Smooth muscle cell (in vitro differentiated cells): ENCODE measurements around the gene MPRIP. TPM values are rescaled to one million over a fixed set of nuclear protein-coding genes. Genes with fewer than 3 reads are reported as not detected.

Experiments
- DNase-seq: peaks from one replicate; lab custom pipeline; 2025; ENCODE audit not compliant: unreplicated experiment; lab: John Stamatoyannopoulos, UW
- H2AFZ ChIP-seq: fragments of 200-600 bp; sonication (generic); 2 replicates; pipeline ENCODE4 v1.6.0; 2016; ENCODE audit warnings: antibody characterized with exemption, low read depth, mild to moderate bottlenecking
- H3F3A ChIP-seq: fragments of 200-600 bp; sonication (generic); 2 replicates; pipeline ENCODE4 v1.6.0; 2017; ENCODE audit warnings: antibody characterized with exemption, low read depth
- H3K27ac ChIP-seq: fragments of 200-600 bp; sonication (generic); 2 replicates; pipeline ENCODE4 v1.5.1; 2016; ENCODE audit warnings: low read depth, mild to moderate bottlenecking
- H3K27me3 ChIP-seq: fragments of 200-600 bp; sonication (generic); 2 replicates; pipeline ENCODE4 v1.6.1; 2016; ENCODE audit warnings: low read depth, mild to moderate bottlenecking
- H3K36me3 ChIP-seq: fragments of 200-600 bp; sonication (generic); 2 replicates; pipeline ENCODE4 v1.5.1; 2016; ENCODE audit warnings: low read depth
- H3K4me1 ChIP-seq: fragments of 200-600 bp; sonication (generic); 2 replicates; pipeline ENCODE4 v1.5.1; 2016; ENCODE audit warnings: low read depth
- H3K4me2 ChIP-seq: fragments of 200-600 bp; sonication (generic); 2 replicates; pipeline ENCODE4 v1.6.0; 2016; ENCODE audit warnings: mild to moderate bottlenecking
- H3K4me3 ChIP-seq: fragments of 200-600 bp; sonication (generic); 2 replicates; pipeline ENCODE4 v1.5.1; 2016; ENCODE audit warnings: mild to moderate bottlenecking
- H3K79me2 ChIP-seq: fragments of 200-600 bp; sonication (generic); 2 replicates; pipeline ENCODE4 v1.6.0; 2016; ENCODE audit warnings: low read depth, mild to moderate bottlenecking
- H3K9ac ChIP-seq: fragments of 200-600 bp; sonication (generic); 2 replicates; pipeline ENCODE4 v1.6.0; 2016; ENCODE audit warnings: low read depth
- H3K9me3 ChIP-seq: fragments of 200-600 bp; sonication (generic); replicated peaks from 2 replicates; pipeline ENCODE4 v1.5.1; 2016; ENCODE audit warnings: low read depth
- H4K20me1 ChIP-seq: fragments of 200-600 bp; sonication (generic); 2 replicates; pipeline ENCODE4 v1.6.0; 2016; ENCODE audit warnings: low read depth
- WGBS: methylation state at CpG from one replicate; pipeline ENCODE4 v1.1.7; 2016; ENCODE audit warnings: low lambda C conversion rate; 5-methylcytosine and 5-hydroxymethylcytosine counted together
- polyA plus RNA-seq: library from polyadenylated mRNA; unstranded; fragments of >200 nt; fragmentation: Nextera tagmentation; extraction: Ambion mirVana; gene quantifications from 2 replicates; pipeline ENCODE4 v1.2.1, GENCODE V29; 2016
- total RNA-seq: library from RNA; depleted of rRNA; stranded (reverse); fragments of >200 nt; gene quantifications from 2 replicates; pipeline ENCODE4 v1.2.3, GENCODE V29; 2014
- TF ChIP-seq, protein P1 (sequence below): fragments of 200-600 bp; sonication (generic); IDR thresholded peaks from 2 replicates; pipeline ENCODE4 v1.5.1; 2017; ENCODE audit warnings: borderline replicate concordance, mild to moderate bottlenecking, antibody characterized with exemption; ENCODE audit not compliant: insufficient read depth, poor library complexity, severe bottlenecking

MPRIP gene
- total and polyA plus RNA-seq, 2 experiments from 2014 or later: 58.8 to 69.3 TPM

DNA sequence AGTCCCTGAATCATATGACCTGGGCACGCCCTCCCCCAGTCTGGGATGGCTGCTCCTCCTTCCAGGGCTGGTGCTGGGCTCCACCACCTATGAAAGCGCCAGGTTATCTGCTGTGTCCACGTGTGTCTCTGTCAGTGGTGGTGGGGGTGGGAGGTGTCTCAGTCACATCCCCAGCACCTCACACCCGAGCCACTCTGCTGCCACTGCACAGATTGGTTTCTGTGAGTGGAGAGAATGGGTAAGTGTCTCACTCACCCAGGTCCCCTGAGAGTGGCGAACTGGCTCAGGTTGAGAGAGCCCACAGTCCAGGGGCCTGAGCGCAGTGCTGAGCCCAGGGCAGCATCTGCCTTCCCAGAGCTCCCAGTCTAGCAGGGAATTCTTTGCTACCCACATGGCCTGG is 84.9 kb downstream of the MPRIP start:
- 94% methylated on average over 6 of the region's 6 CpGs for WGBS
- no peak overlapping the region for H3K4me2 ChIP-seq
- no peak overlapping the region for H3K9ac ChIP-seq
- no peak overlapping the region for H3K27ac ChIP-seq
- no peaks in the 10 kb centered on the region for H3F3A ChIP-seq
- H2AFZ ChIP-seq: no peak overlapping the region
- no peaks in the 10 kb centered on the region for H3K27me3 ChIP-seq
- H3K36me3 ChIP-seq: no peaks in the 10 kb centered on the region
- H3K4me3 ChIP-seq: no peak overlapping the region
- no peaks in the 10 kb centered on the region for H3K9me3 ChIP-seq
- H3K4me1 ChIP-seq: peaks cover 2% of the 10 kb centered on the region
- TF ChIP-seq, protein P1, sequence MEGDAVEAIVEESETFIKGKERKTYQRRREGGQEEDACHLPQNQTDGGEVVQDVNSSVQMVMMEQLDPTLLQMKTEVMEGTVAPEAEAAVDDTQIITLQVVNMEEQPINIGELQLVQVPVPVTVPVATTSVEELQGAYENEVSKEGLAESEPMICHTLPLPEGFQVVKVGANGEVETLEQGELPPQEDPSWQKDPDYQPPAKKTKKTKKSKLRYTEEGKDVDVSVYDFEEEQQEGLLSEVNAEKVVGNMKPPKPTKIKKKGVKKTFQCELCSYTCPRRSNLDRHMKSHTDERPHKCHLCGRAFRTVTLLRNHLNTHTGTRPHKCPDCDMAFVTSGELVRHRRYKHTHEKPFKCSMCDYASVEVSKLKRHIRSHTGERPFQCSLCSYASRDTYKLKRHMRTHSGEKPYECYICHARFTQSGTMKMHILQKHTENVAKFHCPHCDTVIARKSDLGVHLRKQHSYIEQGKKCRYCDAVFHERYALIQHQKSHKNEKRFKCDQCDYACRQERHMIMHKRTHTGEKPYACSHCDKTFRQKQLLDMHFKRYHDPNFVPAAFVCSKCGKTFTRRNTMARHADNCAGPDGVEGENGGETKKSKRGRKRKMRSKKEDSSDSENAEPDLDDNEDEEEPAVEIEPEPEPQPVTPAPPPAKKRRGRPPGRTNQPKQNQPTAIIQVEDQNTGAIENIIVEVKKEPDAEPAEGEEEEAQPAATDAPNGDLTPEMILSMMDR: no peak
- peaks cover 99% of the 10 kb centered on the region for H4K20me1 ChIP-seq
- DNase-seq: no peak
- peaks cover 39% of the 10 kb centered on the region for H3K79me2 ChIP-seq

DNA sequence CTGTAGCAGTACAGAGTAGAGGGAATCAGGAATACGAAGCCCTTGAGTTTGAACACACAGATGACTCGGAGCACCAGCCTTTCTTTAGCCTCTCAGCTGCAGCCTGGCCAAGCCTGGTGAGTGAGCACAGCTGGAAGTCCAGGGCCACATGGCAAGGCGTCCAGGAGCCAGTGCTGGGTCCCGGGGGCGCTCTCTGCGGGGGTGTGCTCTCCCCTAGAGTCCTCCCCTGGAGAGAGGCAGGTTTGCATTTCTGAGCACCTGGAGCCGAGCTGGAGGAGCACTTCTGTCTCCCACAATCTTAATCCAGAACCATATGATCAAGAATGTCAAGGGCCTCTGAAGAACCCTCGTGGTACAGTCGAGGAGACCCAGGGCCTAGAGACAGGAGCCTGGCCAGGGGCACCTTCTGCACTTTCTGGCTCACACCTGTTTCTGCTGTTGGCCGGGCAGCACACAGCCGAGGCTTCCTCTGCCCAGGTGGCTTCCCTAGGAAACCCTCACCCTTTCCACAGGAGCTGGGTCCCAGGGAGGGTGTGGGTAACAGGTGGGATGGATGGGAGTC is 85.6 kb downstream of the MPRIP start:
- H3K4me2 ChIP-seq: no peak overlapping the region
- no peak overlapping the region for H3K4me3 ChIP-seq
- peaks cover 100% of the 10 kb centered on the region for H4K20me1 ChIP-seq
- H3F3A ChIP-seq: no peaks in the 10 kb centered on the region
- TF ChIP-seq, protein P1: no peak
- H3K36me3 ChIP-seq: no peaks in the 10 kb centered on the region
- no peak overlapping the region for H3K9ac ChIP-seq
- H2AFZ ChIP-seq: no peak overlapping the region
- 94% methylated on average over 11 of the region's 11 CpGs for WGBS
- H3K79me2 ChIP-seq: peaks cover 35% of the 10 kb centered on the region
- no peaks in the 10 kb centered on the region for H3K9me3 ChIP-seq
- no peak for DNase-seq
- peaks cover 7% of the 10 kb centered on the region for H3K4me1 ChIP-seq
- no peak overlapping the region for H3K27ac ChIP-seq
- H3K27me3 ChIP-seq: no peaks in the 10 kb centered on the region

GRCh38 chr17:17128476-17129075 is 86.3 kb downstream of the MPRIP start:
- H3K4me3 ChIP-seq: no peak overlapping the region
- TF ChIP-seq, protein P1: no peak
- no peaks in the 10 kb centered on the region for H3F3A ChIP-seq
- peaks cover 27% of the 10 kb centered on the region for H3K79me2 ChIP-seq
- H4K20me1 ChIP-seq: peaks cover 99% of the 10 kb centered on the region
- H3K36me3 ChIP-seq: no peaks in the 10 kb centered on the region
- no peak overlapping the region for H3K9ac ChIP-seq
- H3K27me3 ChIP-seq: no peaks in the 10 kb centered on the region
- peaks cover 7% of the 10 kb centered on the region for H3K4me1 ChIP-seq
- 95% methylated on average over 14 of the region's 14 CpGs for WGBS
- H3K4me2 ChIP-seq: no peak overlapping the region
- DNase-seq: no peak
- no peak overlapping the region for H3K27ac ChIP-seq
- H3K9me3 ChIP-seq: no peaks in the 10 kb centered on the region
- H2AFZ ChIP-seq: no peak overlapping the region

DNA sequence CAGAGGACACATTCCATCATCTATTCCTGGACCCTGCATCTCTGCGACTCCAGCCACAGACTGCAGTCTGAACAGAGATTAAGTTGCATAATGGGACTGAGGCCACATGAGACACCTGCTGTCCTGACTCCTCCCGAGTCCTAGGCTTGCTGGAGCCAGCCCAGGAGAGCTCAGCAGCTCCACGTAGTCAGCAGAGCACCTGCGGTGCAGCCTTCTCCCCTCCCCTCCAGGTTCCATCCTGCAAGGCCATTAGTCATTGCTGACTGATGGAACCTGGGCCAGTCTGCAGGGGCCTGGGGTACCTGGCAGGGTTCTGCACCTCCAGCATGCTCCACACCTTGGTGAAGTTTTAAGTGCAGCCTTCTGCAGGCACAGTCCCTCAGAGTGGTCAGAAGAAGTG is 87.2 kb downstream of the MPRIP start:
- no peak overlapping the region for H3K4me2 ChIP-seq
- DNase-seq: no peak
- no peak overlapping the region for H2AFZ ChIP-seq
- H4K20me1 ChIP-seq: peaks cover 99% of the 10 kb centered on the region
- H3K4me3 ChIP-seq: no peak overlapping the region
- no peaks in the 10 kb centered on the region for H3F3A ChIP-seq
- peaks cover 7% of the 10 kb centered on the region for H3K4me1 ChIP-seq
- WGBS: 81% methylated on average over 4 of the region's 4 CpGs
- H3K79me2 ChIP-seq: peaks cover 19% of the 10 kb centered on the region
- H3K36me3 ChIP-seq: no peaks in the 10 kb centered on the region
- TF ChIP-seq, protein P1: no peak
- H3K9ac ChIP-seq: no peak overlapping the region
- H3K27ac ChIP-seq: no peak overlapping the region
- no peaks in the 10 kb centered on the region for H3K27me3 ChIP-seq
- H3K9me3 ChIP-seq: no peaks in the 10 kb centered on the region
